D721Med (cell line): Measurements from ENCODE around the gene HSF5.

Experiments
- DNase-seq: peaks from one replicate; pipeline ENCODE4 v3.0.0; 2011; ENCODE audit warnings: low spot score; ENCODE audit not compliant: insufficient read length
- FAIRE-seq: peaks from 2 replicates; lab custom pipeline; 2011; peaks lifted over from hg19 to GRCh38; lab: Jason Lieb, UNC
- CTCF ChIP-seq: IDR thresholded peaks from 2 replicates; pipeline ENCODE4 v1.5.1; 2012; ENCODE audit warnings: mild to moderate bottlenecking, control low read depth; ENCODE audit not compliant: insufficient read depth; ENCODE audit errors: missing control alignments

The HSF5 gene

GRCh38 chr17:58516644-58517377, 28.6 kb upstream of the HSF5 start:
- FAIRE-seq (no peak), DNase-seq (no peak)
- no peak for TF ChIP-seq CTCF

GRCh38 chr17:58515286-58515685, 27.1 kb upstream of the HSF5 start:
- DNase-seq = no peak
- no peak for TF ChIP-seq CTCF
- no peak for FAIRE-seq

GRCh38 chr17:58514770-58515157, 26.6 kb upstream of the HSF5 start:
- no peak for DNase-seq
- TF ChIP-seq CTCF = no peak
- FAIRE-seq = no peak

GRCh38 chr17:58513965-58514769, 26.0 kb upstream of the HSF5 start, which contains the start of gene MTMR4:
Gene MTMR4, minus strand, starts transcription at chr17:58514638. Its CDS starts 231 bp downstream, at chr17:58514407.
- no peak for FAIRE-seq
- peak; percentile 84 for DNase-seq

GRCh38 chr17:58513267-58513964, 25.2 kb upstream of the HSF5 start:
- no peak for DNase-seq
- no peak for FAIRE-seq
- TF ChIP-seq CTCF = no peak

More at GRCh38 chr17:58513965-58514769, 26.0 kb upstream of the HSF5 start, which contains the start of gene MTMR4:
- TF ChIP-seq CTCF = no peak

- DNase-seq = no peak
- no peak for FAIRE-seq
- TF ChIP-seq CTCF = no peak
Measured at GRCh38 chr17:58510075-58510474, 21.9 kb upstream of the HSF5 start.
